ENCODE results near the gene KRI1. TPM values are rescaled to one million over a fixed set of nuclear protein-coding genes. Genes with fewer than 3 reads are reported as not detected.

The KRI1 gene
- total RNA-seq, 2 donors from 2014 or later: 45.2 to 47.7 TPM

DNA sequence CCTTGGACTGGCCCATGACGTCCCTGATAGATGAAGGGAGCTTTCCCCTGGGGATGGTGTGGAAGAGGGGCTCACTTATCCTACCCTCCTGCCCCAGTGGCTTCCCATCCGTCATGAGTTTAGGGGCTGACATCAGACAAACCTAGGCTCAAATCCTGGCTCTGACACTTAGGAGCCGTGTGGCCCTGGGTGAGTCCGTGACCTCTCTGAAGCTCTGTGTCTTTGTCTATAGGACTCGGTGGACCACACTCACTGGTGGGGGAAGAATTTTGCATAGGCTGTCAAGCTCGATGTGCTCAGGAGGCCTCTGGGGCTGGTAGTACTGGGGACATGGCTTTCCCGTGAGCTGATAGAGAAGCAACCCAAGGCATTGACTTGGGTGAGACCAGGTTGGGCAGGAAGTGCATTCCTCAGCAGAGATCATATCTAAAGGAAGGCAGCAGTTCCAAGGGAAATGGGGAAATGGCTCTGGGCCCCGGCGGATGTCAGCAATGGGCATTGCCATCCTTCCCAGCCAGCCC, 38.7 kb upstream of the KRI1 start:
- Mint-ChIP-seq H3K36me3 (ENCODE audit: low read depth) (no peaks in the 10 kb centered on the region), H3K9me3 (no peaks in the 10 kb centered on the region), H3K27me3 (ENCODE audit: insufficient read depth) (peaks cover 9% of the 10 kb centered on the region), H3K4me1 (peaks cover 14% of the 10 kb centered on the region), H3K4me3 (peak overlapping the region; percentile 73), H3K27ac (peak overlapping the region; percentile 50)
- Histone ChIP-seq H3K4me1 (ENCODE audit: control insufficient read depth, insufficient read depth, low read length) (peaks cover 14% of the 10 kb centered on the region), H3K9me3 (ENCODE audit: control insufficient read depth, low read length) (no peaks in the 10 kb centered on the region), H3K27ac (ENCODE audit: low read depth, low read length) (peak overlapping the region; percentile 50), H3K9ac (ENCODE audit: extremely low read depth, low read length, poor library complexity, severe bottlenecking) (peak overlapping the region; percentile 92), H3K36me3 (ENCODE audit: control insufficient read depth, insufficient read depth, low read length) (no peaks in the 10 kb centered on the region), H3K27me3 (ENCODE audit: control insufficient read depth, insufficient read depth, low read length, poor library complexity, severe bottlenecking) (no peaks in the 10 kb centered on the region), H3K4me3 (ENCODE audit: low read length) (peak overlapping the region; percentile 91)
- WGBS, 2 experiments (ENCODE audit: insufficient coverage in 1 of 2, insufficient read length in 1 of 2): 93 to 98% methylated on average over 5 to 8 of the region's 9 CpGs
- TF ChIP-seq CTCF (conservative IDR thresholded peaks at IDR 0.05): no peak
- DNase-seq: no peak

DNA sequence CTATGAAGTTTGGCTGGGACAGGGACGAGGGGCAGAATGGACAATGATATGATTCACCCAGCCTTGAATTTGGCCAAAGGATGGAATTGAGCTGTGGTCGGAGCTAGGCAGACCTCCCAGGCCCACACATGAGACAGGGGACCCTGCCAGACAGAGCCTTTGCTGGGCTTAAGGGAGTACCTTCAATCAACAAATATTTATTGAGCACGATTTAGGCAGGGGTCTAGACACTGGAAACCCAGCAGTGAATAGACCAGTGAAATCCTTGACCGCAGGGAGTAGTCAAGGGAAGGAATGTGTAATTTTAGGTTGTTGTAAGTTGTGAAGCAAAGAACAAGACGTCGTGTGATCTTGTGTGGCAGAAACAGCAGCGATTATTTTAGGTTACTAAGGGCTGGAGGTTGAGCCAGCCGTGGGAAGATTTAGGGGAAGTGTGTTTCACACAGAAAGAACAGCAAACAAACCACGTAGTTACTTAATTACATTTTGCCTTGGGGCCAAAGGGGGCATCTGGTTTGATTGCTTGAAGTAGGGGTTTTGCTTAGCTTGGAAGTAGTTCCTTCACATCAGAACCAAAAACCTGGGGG, 38.2 kb upstream of the KRI1 start:
- peak overlapping the region; percentile 67 for H3K27ac ChIP-seq (ENCODE audit: low read depth, low read length)
- H3K9ac ChIP-seq (ENCODE audit: extremely low read depth, low read length, poor library complexity, severe bottlenecking): peak overlapping the region; percentile 92
- peaks cover 14% of the 10 kb centered on the region for H3K4me1 Mint-ChIP-seq
- peaks cover 10% of the 10 kb centered on the region for H3K27me3 Mint-ChIP-seq (ENCODE audit: insufficient read depth)
- no peaks in the 10 kb centered on the region for H3K36me3 Mint-ChIP-seq (ENCODE audit: low read depth)
- H3K9me3 Mint-ChIP-seq: no peaks in the 10 kb centered on the region
- TF ChIP-seq CTCF (conservative IDR thresholded peaks at IDR 0.05): no peak
- peak overlapping the region; percentile 91 for H3K4me3 ChIP-seq (ENCODE audit: low read length)
- no peaks in the 10 kb centered on the region for H3K27me3 ChIP-seq (ENCODE audit: control insufficient read depth, insufficient read depth, low read length, poor library complexity, severe bottlenecking)
- DNase-seq: no peak
- WGBS, 2 experiments (ENCODE audit: insufficient coverage in 1 of 2, insufficient read length in 1 of 2): 76 to 79% methylated on average over 7 to 8 of the region's 9 CpGs
- peak overlapping the region; percentile 73 for H3K4me3 Mint-ChIP-seq
- H3K9me3 ChIP-seq (ENCODE audit: control insufficient read depth, low read length): no peaks in the 10 kb centered on the region
- peak overlapping the region; percentile 50 for H3K27ac Mint-ChIP-seq
- H3K36me3 ChIP-seq (ENCODE audit: control insufficient read depth, insufficient read depth, low read length): no peaks in the 10 kb centered on the region
- H3K4me1 ChIP-seq (ENCODE audit: control insufficient read depth, insufficient read depth, low read length): peaks cover 14% of the 10 kb centered on the region

- peak overlapping the region; percentile 92 for H3K9ac ChIP-seq (ENCODE audit: extremely low read depth, low read length, poor library complexity, severe bottlenecking)
- peak; percentile 9 for TF ChIP-seq CTCF (conservative IDR thresholded peaks at IDR 0.05)
- H3K27me3 ChIP-seq (ENCODE audit: control insufficient read depth, insufficient read depth, low read length, poor library complexity, severe bottlenecking): no peaks in the 10 kb centered on the region
- H3K27me3 Mint-ChIP-seq (ENCODE audit: insufficient read depth): peaks cover 10% of the 10 kb centered on the region
- peaks cover 14% of the 10 kb centered on the region for H3K4me1 ChIP-seq (ENCODE audit: control insufficient read depth, insufficient read depth, low read length)
- no peaks in the 10 kb centered on the region for H3K36me3 Mint-ChIP-seq (ENCODE audit: low read depth)
- H3K27ac Mint-ChIP-seq: peak overlapping the region; percentile 86
- peaks cover 14% of the 10 kb centered on the region for H3K4me1 Mint-ChIP-seq
- H3K9me3 Mint-ChIP-seq: no peaks in the 10 kb centered on the region
- H3K36me3 ChIP-seq (ENCODE audit: control insufficient read depth, insufficient read depth, low read length): no peaks in the 10 kb centered on the region
- H3K9me3 ChIP-seq (ENCODE audit: control insufficient read depth, low read length): no peaks in the 10 kb centered on the region
- H3K4me3 Mint-ChIP-seq: peak overlapping the region; percentile 73
- H3K27ac ChIP-seq (ENCODE audit: low read depth, low read length): peak overlapping the region; percentile 92
- DNase-seq: peak; percentile 67
- WGBS, 2 experiments (ENCODE audit: insufficient coverage in 1 of 2, insufficient read length in 1 of 2): 14 to 39% methylated on average over 7 to 19 of the region's 19 CpGs
- peak overlapping the region; percentile 91 for H3K4me3 ChIP-seq (ENCODE audit: low read length)
Measured at GRCh38 chr19:10603084-10603872, 37.5 kb upstream of the KRI1 start.
